Astrocyte (in vitro differentiated cells and primary cell): ENCODE results near the gene SLCO3A1.

Experiments used
- EZH2 ChIP-seq: IDR thresholded peaks from 2 replicates; pipeline ENCODE4 v1.6.1; 2012; ENCODE audit warnings: mild to moderate bottlenecking, low read length, inconsistent platforms; ENCODE audit not compliant: insufficient read depth
- TF ChIP-seq, protein P1 (sequence below): IDR thresholded peaks from 2 replicates; pipeline ENCODE4 v1.5.1; 2011; ENCODE audit warnings: low read depth, mild to moderate bottlenecking, inconsistent platforms, low read length, moderate library complexity; ENCODE audit not compliant: insufficient read depth

DNA sequence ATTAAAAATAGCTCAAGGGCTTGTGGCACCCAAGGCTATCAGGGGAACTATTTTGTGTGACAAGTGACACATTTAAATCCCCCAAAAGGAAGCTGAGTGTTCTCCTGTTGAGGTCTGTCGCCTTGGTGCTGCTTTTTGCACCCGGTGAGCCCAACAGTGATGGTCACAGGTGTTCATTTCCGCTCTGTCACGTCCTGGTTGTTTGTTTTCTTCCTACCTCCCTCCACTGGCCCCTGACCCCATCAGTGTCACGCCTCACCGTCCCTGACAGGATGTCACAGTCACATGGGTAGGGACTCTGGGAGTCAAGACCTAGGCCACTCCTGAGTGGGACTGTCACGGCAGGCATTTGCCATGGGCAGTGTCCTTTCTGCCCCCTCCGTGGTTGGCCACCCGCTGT is 11.2 kb downstream of the SLCO3A1 start:
- TF ChIP-seq, protein P1, sequence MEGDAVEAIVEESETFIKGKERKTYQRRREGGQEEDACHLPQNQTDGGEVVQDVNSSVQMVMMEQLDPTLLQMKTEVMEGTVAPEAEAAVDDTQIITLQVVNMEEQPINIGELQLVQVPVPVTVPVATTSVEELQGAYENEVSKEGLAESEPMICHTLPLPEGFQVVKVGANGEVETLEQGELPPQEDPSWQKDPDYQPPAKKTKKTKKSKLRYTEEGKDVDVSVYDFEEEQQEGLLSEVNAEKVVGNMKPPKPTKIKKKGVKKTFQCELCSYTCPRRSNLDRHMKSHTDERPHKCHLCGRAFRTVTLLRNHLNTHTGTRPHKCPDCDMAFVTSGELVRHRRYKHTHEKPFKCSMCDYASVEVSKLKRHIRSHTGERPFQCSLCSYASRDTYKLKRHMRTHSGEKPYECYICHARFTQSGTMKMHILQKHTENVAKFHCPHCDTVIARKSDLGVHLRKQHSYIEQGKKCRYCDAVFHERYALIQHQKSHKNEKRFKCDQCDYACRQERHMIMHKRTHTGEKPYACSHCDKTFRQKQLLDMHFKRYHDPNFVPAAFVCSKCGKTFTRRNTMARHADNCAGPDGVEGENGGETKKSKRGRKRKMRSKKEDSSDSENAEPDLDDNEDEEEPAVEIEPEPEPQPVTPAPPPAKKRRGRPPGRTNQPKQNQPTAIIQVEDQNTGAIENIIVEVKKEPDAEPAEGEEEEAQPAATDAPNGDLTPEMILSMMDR, result no peak
- TF ChIP-seq EZH2, result no peak
